ENCODE results near the gene ALCAM.
"Not testable (repeated sequence)": the region's sequence is repeated elsewhere in the genome, so short reads cannot be mapped to it uniquely, and the experiment has no call there.

The ALCAM gene

GRCh38 chr3:105584003-105584790 lies 217.5 kb downstream of the ALCAM start:
- no peaks in the 10 kb centered on the region for H3K36me3 ChIP-seq
- H3K4me3 ChIP-seq: no peak overlapping the region
- TF ChIP-seq Cebpa-rat (IDR thresholded peaks at IDR 0.05): no peak
- no peak overlapping the region for H3K4me2 ChIP-seq
- no peak overlapping the region for H3K9ac ChIP-seq
- no peaks in the 10 kb centered on the region for H3K4me1 ChIP-seq
- H3K27ac ChIP-seq: no peak overlapping the region
- H3K27me3 ChIP-seq: no peaks in the 10 kb centered on the region
- 0 out of 22 replicates have a peak, but pooled peaks cover 0 to 4% (median 0%) of the 10 kb centered on the region in 11 experiments for H3K9me3 ChIP-seq (replicated peaks in 1 of 11)
- no peaks in the 10 kb centered on the region for H4K20me1 ChIP-seq

GRCh38 chr3:105593315-105593714 lies 226.6 kb downstream of the ALCAM start:
- Histone ChIP-seq H3K4me1 (no peaks in the 10 kb centered on the region), H3K9me3 (replicated peaks in 1 of 11) (no peaks in the 10 kb centered on the region), H3K9ac (no peak overlapping the region)

GRCh38 chr3:105594219-105594618 lies 227.5 kb downstream of the ALCAM start:
- Histone ChIP-seq H3K9me3 (replicated peaks in 1 of 11) (no peaks in the 10 kb centered on the region), H3K4me3 (no peak overlapping the region), H3K4me1 (no peaks in the 10 kb centered on the region), H4K20me1 (no peaks in the 10 kb centered on the region), H3K36me3 (no peaks in the 10 kb centered on the region), H3K4me2 (no peak overlapping the region), H3K27ac (no peak overlapping the region), H3K27me3 (no peaks in the 10 kb centered on the region), H3K9ac (no peak overlapping the region)
- TF ChIP-seq Cebpa-rat (IDR thresholded peaks at IDR 0.05): no peak

More at GRCh38 chr3:105593315-105593714, 226.6 kb downstream of the ALCAM start:
- no peak overlapping the region for H3K4me3 ChIP-seq
- H3K36me3 ChIP-seq: no peaks in the 10 kb centered on the region
- no peak for TF ChIP-seq Cebpa-rat (IDR thresholded peaks at IDR 0.05)
- H3K27ac ChIP-seq: no peak overlapping the region
- no peaks in the 10 kb centered on the region for H3K27me3 ChIP-seq
- no peak overlapping the region for H3K4me2 ChIP-seq
- H4K20me1 ChIP-seq: no peaks in the 10 kb centered on the region

- no peaks in the 10 kb centered on the region for H3K36me3 ChIP-seq
- H3K4me1 ChIP-seq: no peaks in the 10 kb centered on the region
- no peaks in the 10 kb centered on the region for H3K27me3 ChIP-seq
- no peak overlapping the region for H3K27ac ChIP-seq
- H4K20me1 ChIP-seq: no peaks in the 10 kb centered on the region
- no peaks in the 10 kb centered on the region for H3K9me3 ChIP-seq (replicated peaks in 1 of 11)
- no peak for TF ChIP-seq Cebpa-rat (IDR thresholded peaks at IDR 0.05)
- no peak overlapping the region for H3K4me2 ChIP-seq
- H3K9ac ChIP-seq: no peak overlapping the region
- H3K4me3 ChIP-seq: no peak overlapping the region
Measured at GRCh38 chr3:105598042-105598796, 231.5 kb downstream of the ALCAM start.

GRCh38 chr3:105599350-105599749 lies 232.6 kb downstream of the ALCAM start:
- no peak for TF ChIP-seq Cebpa-rat (IDR thresholded peaks at IDR 0.05)
- H3K4me1 ChIP-seq: no peaks in the 10 kb centered on the region
- no peak overlapping the region for H3K4me3 ChIP-seq
- H3K36me3 ChIP-seq: no peaks in the 10 kb centered on the region
- H3K4me2 ChIP-seq: no peak overlapping the region
- no peak overlapping the region for H3K27ac ChIP-seq
- H3K9me3 ChIP-seq (replicated peaks in 1 of 11): no peaks in the 10 kb centered on the region
- no peak overlapping the region for H3K9ac ChIP-seq
- no peaks in the 10 kb centered on the region for H3K27me3 ChIP-seq
- H4K20me1 ChIP-seq: no peaks in the 10 kb centered on the region

GRCh38 chr3:105601756-105602155 lies 235.0 kb downstream of the ALCAM start:
- not testable (repeated sequence) for H3K27ac ChIP-seq; H4K20me1 ChIP-seq; H3K36me3 ChIP-seq; H3K4me2 ChIP-seq; H3K9ac ChIP-seq; H3K9me3 ChIP-seq (replicated peaks in 1 of 11); H3K4me3 ChIP-seq; H3K4me1 ChIP-seq; H3K27me3 ChIP-seq

GRCh38 chr3:105602286-105602685 lies 235.6 kb downstream of the ALCAM start:
- H3K36me3 ChIP-seq; H3K9me3 ChIP-seq (replicated peaks in 1 of 11); H4K20me1 ChIP-seq; H3K9ac ChIP-seq; H3K4me1 ChIP-seq; H3K4me3 ChIP-seq; H3K4me2 ChIP-seq; H3K27me3 ChIP-seq; H3K27ac ChIP-seq: not testable (repeated sequence)

- not testable (repeated sequence) for H4K20me1 ChIP-seq; H3K36me3 ChIP-seq; H3K4me1 ChIP-seq; H3K9ac ChIP-seq; H3K27ac ChIP-seq; H3K4me3 ChIP-seq; H3K4me2 ChIP-seq; H3K9me3 ChIP-seq (replicated peaks in 1 of 11); H3K27me3 ChIP-seq
Measured at GRCh38 chr3:105603516-105603915, 236.8 kb downstream of the ALCAM start.

- Histone ChIP-seq H3K4me2 (no peak overlapping the region), H3K4me3 (no peak overlapping the region), H3K9me3 (replicated peaks in 1 of 11) (no peaks in the 10 kb centered on the region), H3K36me3 (no peaks in the 10 kb centered on the region), H3K4me1 (no peaks in the 10 kb centered on the region), H3K27ac (no peak overlapping the region), H3K27me3 (no peaks in the 10 kb centered on the region), H3K9ac (no peak overlapping the region), H4K20me1 (no peaks in the 10 kb centered on the region)
- TF ChIP-seq Cebpa-rat (IDR thresholded peaks at IDR 0.05): no peak
Measured at GRCh38 chr3:105606016-105606415, 239.3 kb downstream of the ALCAM start.

GRCh38 chr3:105608623-105609022 lies 241.9 kb downstream of the ALCAM start:
- TF ChIP-seq Cebpa-rat (IDR thresholded peaks at IDR 0.05): no peak
- Histone ChIP-seq H3K27ac (no peak overlapping the region), H3K9ac (no peak overlapping the region), H3K36me3 (no peaks in the 10 kb centered on the region), H3K4me2 (no peak overlapping the region), H3K4me1 (no peaks in the 10 kb centered on the region), H4K20me1 (no peaks in the 10 kb centered on the region), H3K27me3 (no peaks in the 10 kb centered on the region), H3K9me3 (replicated peaks in 1 of 11) (no peaks in the 10 kb centered on the region), H3K4me3 (no peak overlapping the region)
